ENCODE data around the gene P4HA2.

- TF ChIP-seq CTCF (optimal IDR thresholded peaks at IDR 0.05 in 1 of 3, IDR thresholded peaks at IDR 0.05 in 1 of 3, conservative IDR thresholded peaks at IDR 0.05 in 1 of 3; ENCODE audit: extremely low read depth in 1 of 3, insufficient read depth in 2 of 3, low read length in 3 of 3) = no peak
- TF ChIP-seq EZH2 (IDR thresholded peaks at IDR 0.05; ENCODE audit: low read length) = no peak
Observed at GRCh38 chr5:132199116-132199680, 28.5 kb downstream of the P4HA2 start.
